Lower lobe of right lung (tissue), 2 donors: ENCODE results near the gene PBX1. TPM values are rescaled to one million over a fixed set of nuclear protein-coding genes. Genes with fewer than 3 reads are reported as not detected.

ENCODE experiments used
- ATAC-seq, 2 donors: fragments of 200-7000 bp; cut with Tn5 transposase; one replicate each; pipeline ENCODE4 v1.9.1; 2020 to 2022; ENCODE audit warnings: mild to moderate bottlenecking in 2 of 2, moderate library complexity in 2 of 2
- DNase-seq: peaks from one replicate; pipeline ENCODE4 v3.0.0-alpha.2; 2020
- H3K27ac ChIP-seq: fragments of 200-600 bp; one replicate; pipeline ENCODE4 v1.8.0; 2022
- H3K27me3 ChIP-seq: fragments of 200-600 bp; one replicate; pipeline ENCODE4 v1.8.0; 2022; ENCODE audit warnings: low read depth
- H3K36me3 ChIP-seq: fragments of 200-600 bp; one replicate; pipeline ENCODE4 v1.8.0; 2022; ENCODE audit warnings: mild to moderate bottlenecking
- H3K4me1 ChIP-seq: fragments of 200-600 bp; one replicate; pipeline ENCODE4 v1.8.0; 2022
- H3K4me3 ChIP-seq: fragments of 200-600 bp; one replicate; pipeline ENCODE4 v1.8.0; 2022; ENCODE audit warnings: mild to moderate bottlenecking
- H3K9me3 ChIP-seq: fragments of 200-600 bp; one replicate; pipeline ENCODE4 v1.8.0; 2022
- CTCF ChIP-seq: fragments of 200-600 bp; IDR thresholded peaks from one replicate; pipeline ENCODE4 v1.8.0; 2022; ENCODE audit warnings: antibody characterized with exemption, mild to moderate bottlenecking
- intact Hi-C: fragments of 100-400 bp; cut with DNase I; formaldehyde crosslinking; loops from one replicate; pipeline ENCODE4 v1.11.0; 2022
- total RNA-seq: library from RNA; stranded (reverse); fragmentation: NEBNext Ultra II Directional; extraction: Animal tissue kit (Norgen Biotek cat#: 25700); gene quantifications from one replicate; pipeline ENCODE4 v1.2.1, GENCODE V29; 2021
- donor health status: DM: no; HTN: yes; CAD: no; lungs with severe emphysema.

PBX1 gene
- total RNA-seq, 1 donor from 2014 or later: 58.1 TPM

DNA sequence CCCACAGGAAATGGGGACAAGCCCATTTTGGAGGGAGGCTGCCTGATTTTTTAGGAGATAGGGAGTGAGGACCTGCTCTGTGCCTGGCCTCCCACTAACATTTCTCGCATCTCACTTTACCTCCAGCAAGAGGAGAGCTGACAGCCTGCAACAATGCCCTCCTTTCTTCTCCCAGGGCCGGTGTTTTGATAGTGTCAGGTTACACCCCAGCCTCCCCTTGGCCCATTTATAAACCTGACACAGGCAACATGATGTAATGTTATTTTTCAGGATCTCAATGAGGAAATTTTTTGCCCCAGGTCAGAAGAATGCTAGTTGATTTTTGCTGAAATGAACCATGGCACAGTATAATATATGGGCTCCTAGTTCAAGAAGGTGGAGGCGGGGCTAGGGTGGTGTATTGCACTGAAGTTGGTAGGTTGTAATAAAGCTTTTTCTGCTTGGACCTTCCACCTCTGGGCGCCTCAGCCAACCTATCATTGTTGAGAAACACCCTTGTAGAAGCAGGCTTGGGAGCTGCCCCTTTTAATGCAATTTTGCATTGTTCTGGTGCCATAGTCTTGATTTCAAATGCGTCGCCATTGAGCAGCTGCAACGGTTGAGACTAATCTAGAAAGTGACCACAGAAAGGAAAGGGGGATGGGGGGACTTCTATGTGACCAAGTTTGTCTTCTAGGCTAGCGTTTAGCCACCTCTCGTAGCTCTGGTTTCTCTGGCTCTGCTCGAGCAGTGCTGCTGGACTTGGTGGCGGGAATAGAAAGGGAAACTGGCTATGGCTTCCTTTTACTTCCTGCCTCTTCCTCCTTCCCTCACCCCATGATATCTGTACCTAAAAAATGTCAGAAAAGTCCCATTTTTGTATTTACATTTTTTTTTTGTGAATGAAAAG lies 53.0 kb downstream of the PBX1 start:
- H3K4me3 ChIP-seq: no peak overlapping the region
- intact Hi-C loops: no loop called here
- peak; percentile 26 to 74 for ATAC-seq

GRCh38 chr1:164613176-164613575 lies 54.2 kb downstream of the PBX1 start:
- intact Hi-C loops: no loop called here

More for the DNA sequence above, 53.0 kb downstream of the PBX1 start:
- no peak overlapping the region for H3K27ac ChIP-seq
- H3K27me3 ChIP-seq: no peaks in the 10 kb centered on the region
- TF ChIP-seq CTCF: no peak
- H3K36me3 ChIP-seq: no peaks in the 10 kb centered on the region
- no peaks in the 10 kb centered on the region for H3K9me3 ChIP-seq
- peaks cover 47% of the 10 kb centered on the region for H3K4me1 ChIP-seq
- DNase-seq: no peak

DNA sequence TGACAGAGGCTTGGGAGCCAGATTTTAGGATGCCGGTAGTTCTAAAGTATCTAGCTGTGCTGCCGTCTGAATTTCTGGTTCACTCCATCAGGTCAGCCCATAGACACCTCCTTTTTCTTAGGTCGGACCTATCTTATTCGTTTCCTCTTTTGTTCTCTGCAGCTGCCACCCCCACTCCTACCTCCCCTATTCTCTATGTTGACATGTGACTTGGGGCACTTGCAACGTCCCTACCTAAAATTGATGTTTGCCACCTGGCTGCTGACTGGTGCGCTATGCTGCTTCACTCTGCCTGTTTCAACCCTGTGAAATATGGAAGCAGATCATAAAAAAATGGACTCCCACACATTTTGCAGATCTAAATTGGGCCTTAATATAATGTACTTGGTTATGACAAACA lies 55.3 kb downstream of the PBX1 start:
- intact Hi-C loops: no loop called here
- no peaks in the 10 kb centered on the region for H3K36me3 ChIP-seq
- peaks cover 51% of the 10 kb centered on the region for H3K4me1 ChIP-seq
- ATAC-seq (no peak), DNase-seq (no peak)
- H3K4me3 ChIP-seq: no peak overlapping the region
- TF ChIP-seq CTCF: no peak
- no peaks in the 10 kb centered on the region for H3K9me3 ChIP-seq
- H3K27me3 ChIP-seq: no peaks in the 10 kb centered on the region
- H3K27ac ChIP-seq: no peak overlapping the region

More at GRCh38 chr1:164613176-164613575, 54.2 kb downstream of the PBX1 start:
- ATAC-seq (peak; percentile 18 to 53), DNase-seq (no peak)
- TF ChIP-seq CTCF: no peak
- H3K9me3 ChIP-seq: no peaks in the 10 kb centered on the region
- H3K27me3 ChIP-seq: no peaks in the 10 kb centered on the region
- no peak overlapping the region for H3K27ac ChIP-seq
- no peak overlapping the region for H3K4me3 ChIP-seq
- H3K36me3 ChIP-seq: no peaks in the 10 kb centered on the region
- peaks cover 51% of the 10 kb centered on the region for H3K4me1 ChIP-seq

DNA sequence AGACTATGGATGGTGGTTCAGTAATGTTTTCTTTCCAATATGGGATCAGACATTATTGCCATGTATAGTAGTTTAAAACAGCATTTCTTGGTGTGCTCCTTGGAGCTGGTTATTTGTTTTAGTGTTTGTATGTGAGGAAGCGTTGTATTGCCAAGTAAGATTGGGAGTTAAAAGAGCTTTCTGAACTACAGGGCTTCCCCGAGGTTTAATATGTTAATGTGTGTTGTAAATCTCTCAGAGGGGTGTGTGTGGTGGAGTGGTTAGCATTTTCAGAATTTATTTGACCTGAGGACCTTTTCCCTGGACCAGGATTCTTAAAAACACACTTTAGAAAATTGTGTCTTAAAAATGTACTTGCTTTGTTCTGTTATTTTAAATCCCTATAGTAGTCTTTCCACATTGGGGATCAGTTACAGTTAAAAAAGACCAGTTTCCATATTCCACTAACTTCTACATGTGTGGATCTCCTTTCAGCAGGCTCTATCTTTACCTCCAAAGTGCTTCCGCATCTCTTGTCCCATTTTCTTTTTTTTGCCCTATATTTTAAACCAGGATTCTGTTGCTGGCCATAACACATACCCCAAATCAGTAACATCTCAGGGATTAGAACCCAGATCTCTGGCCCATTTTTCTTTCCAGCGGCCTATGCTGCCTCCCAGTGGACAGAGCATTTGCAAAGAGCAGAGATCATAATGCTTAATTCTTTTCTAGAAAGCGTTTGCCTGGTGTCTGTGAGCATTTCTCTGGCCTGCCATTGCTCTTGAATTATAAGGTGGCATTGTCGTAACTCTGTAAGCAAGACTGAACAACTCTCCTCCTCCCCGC lies 58.6 kb downstream of the PBX1 start:
- TF ChIP-seq CTCF: peak; percentile 48
- Histone ChIP-seq H3K9me3 (no peaks in the 10 kb centered on the region), H3K36me3 (no peaks in the 10 kb centered on the region), H3K4me1 (peaks cover 34% of the 10 kb centered on the region), H3K4me3 (no peak overlapping the region), H3K27ac (no peak overlapping the region), H3K27me3 (no peaks in the 10 kb centered on the region)
- ATAC-seq: peak; percentile 60 to 72
- no peak for DNase-seq
- intact Hi-C loops: no loop called here

- no peak for TF ChIP-seq CTCF
- peaks cover 34% of the 10 kb centered on the region for H3K4me1 ChIP-seq
- no peak overlapping the region for H3K27ac ChIP-seq
- H3K9me3 ChIP-seq: no peaks in the 10 kb centered on the region
- no peaks in the 10 kb centered on the region for H3K36me3 ChIP-seq
- peak in 1 of 2 donors; percentile 57 for ATAC-seq
- no peak overlapping the region for H3K4me3 ChIP-seq
- intact Hi-C loops: no loop called here
- H3K27me3 ChIP-seq: no peaks in the 10 kb centered on the region
- no peak for DNase-seq
Measured at GRCh38 chr1:164618202-164618564, 59.2 kb downstream of the PBX1 start.
